Thoracic aorta (tissue), 2 donors: ENCODE measurements around the gene CCR9. TPM values are rescaled to one million over a fixed set of nuclear protein-coding genes. Genes with fewer than 3 reads are reported as not detected.

Experiments
- ATAC-seq: fragments of 150-250 bp; one replicate; pipeline ENCODE4 v1.8.0; 2017; ENCODE audit warnings: low read depth; ENCODE audit not compliant: insufficient number of reproducible peaks, low FRiP score
- DNase-seq: peaks from one replicate; pipeline ENCODE4 v3.0.0-alpha.2; 2020; ENCODE audit warnings: low spot score
- H3K27ac ChIP-seq, 2 donors: fragments of 200-600 bp; sonication (generic); 1 replicate in 1 of 2; 2 replicates in 1 of 2; pipeline ENCODE4 v1.5.1; 2016; ENCODE audit warnings: mild to moderate bottlenecking in 2 of 2, moderate library complexity in 2 of 2
- H3K27me3 ChIP-seq: fragments of 200-600 bp; sonication (generic); replicated peaks from 2 replicates; pipeline ENCODE4 v1.6.0; 2016; ENCODE audit warnings: mild to moderate bottlenecking; ENCODE audit not compliant: insufficient read depth
- H3K36me3 ChIP-seq: fragments of 200-600 bp; sonication (generic); one replicate; pipeline ENCODE4 v1.5.1; 2016
- H3K4me1 ChIP-seq, 2 donors: fragments of 200-600 bp; sonication (generic); 1 replicate in 1 of 2; 2 replicates in 1 of 2; pipeline versions ENCODE4 v1.5.1 to v1.6.0; 2016; ENCODE audit warnings: low read depth in 2 of 2, mild to moderate bottlenecking in 1 of 2; ENCODE audit not compliant: control insufficient read depth in 1 of 2
- H3K4me3 ChIP-seq: fragments of 200-600 bp; sonication (generic); 2 replicates; pipeline ENCODE4 v1.5.1; 2016; ENCODE audit warnings: mild to moderate bottlenecking
- H3K9me3 ChIP-seq: fragments of 200-600 bp; sonication (generic); 2 replicates; pipeline ENCODE4 v1.5.1; 2016
- total RNA-seq, 2 donors: library from RNA; depleted of rRNA; stranded (reverse); fragments of >200 nt; gene quantifications; one replicate each; pipeline versions ENCODE4 v1.1.0 to v1.2.3, GENCODE V29; 2016
- TF ChIP-seq, protein P1 (sequence below): fragments of 200-600 bp; sonication (generic); IDR thresholded peaks from one replicate; pipeline ENCODE4 v1.5.1; 2019; ENCODE audit warnings: antibody characterized with exemption

Gene CCR9
- total RNA-seq, 2 donors from 2014 or later: not detected

- no peaks in the 10 kb centered on the region for H3K9me3 ChIP-seq
- peaks cover 4 to 33% of the 10 kb centered on the region in 2 donors for H3K4me1 ChIP-seq
- ATAC-seq: no peak
- H3K4me3 ChIP-seq: no peak overlapping the region
- H3K27me3 ChIP-seq: no peaks in the 10 kb centered on the region
- H3K36me3 ChIP-seq: peaks cover 41% of the 10 kb centered on the region
- H3K27ac ChIP-seq: peak overlapping the region in 1 of 2 donors; percentile 63
- TF ChIP-seq, protein P1, sequence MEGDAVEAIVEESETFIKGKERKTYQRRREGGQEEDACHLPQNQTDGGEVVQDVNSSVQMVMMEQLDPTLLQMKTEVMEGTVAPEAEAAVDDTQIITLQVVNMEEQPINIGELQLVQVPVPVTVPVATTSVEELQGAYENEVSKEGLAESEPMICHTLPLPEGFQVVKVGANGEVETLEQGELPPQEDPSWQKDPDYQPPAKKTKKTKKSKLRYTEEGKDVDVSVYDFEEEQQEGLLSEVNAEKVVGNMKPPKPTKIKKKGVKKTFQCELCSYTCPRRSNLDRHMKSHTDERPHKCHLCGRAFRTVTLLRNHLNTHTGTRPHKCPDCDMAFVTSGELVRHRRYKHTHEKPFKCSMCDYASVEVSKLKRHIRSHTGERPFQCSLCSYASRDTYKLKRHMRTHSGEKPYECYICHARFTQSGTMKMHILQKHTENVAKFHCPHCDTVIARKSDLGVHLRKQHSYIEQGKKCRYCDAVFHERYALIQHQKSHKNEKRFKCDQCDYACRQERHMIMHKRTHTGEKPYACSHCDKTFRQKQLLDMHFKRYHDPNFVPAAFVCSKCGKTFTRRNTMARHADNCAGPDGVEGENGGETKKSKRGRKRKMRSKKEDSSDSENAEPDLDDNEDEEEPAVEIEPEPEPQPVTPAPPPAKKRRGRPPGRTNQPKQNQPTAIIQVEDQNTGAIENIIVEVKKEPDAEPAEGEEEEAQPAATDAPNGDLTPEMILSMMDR: no peak
- no peak for DNase-seq
Observed at GRCh38 chr3:45949432-45949831, 63.1 kb downstream of the CCR9 start.

- H3K4me3 ChIP-seq: no peak overlapping the region
- DNase-seq: no peak
- H3K27ac ChIP-seq: peak overlapping the region; percentile 19 to 63
- no peak for ATAC-seq
- no peaks in the 10 kb centered on the region for H3K9me3 ChIP-seq
- TF ChIP-seq, protein P1: no peak
- H3K36me3 ChIP-seq: peaks cover 48% of the 10 kb centered on the region
- no peaks in the 10 kb centered on the region for H3K27me3 ChIP-seq
- peaks cover 4 to 33% of the 10 kb centered on the region in 2 donors for H3K4me1 ChIP-seq
Observed at GRCh38 chr3:45950131-45950530, 63.8 kb downstream of the CCR9 start.

GRCh38 chr3:45950686-45951600 lies 64.6 kb downstream of the CCR9 start:
- H3K4me3 ChIP-seq: no peak overlapping the region
- no peaks in the 10 kb centered on the region for H3K9me3 ChIP-seq
- H3K36me3 ChIP-seq: peaks cover 56% of the 10 kb centered on the region
- H3K27me3 ChIP-seq: no peaks in the 10 kb centered on the region
- DNase-seq: no peak
- TF ChIP-seq, protein P1: no peak
- peaks cover 4 to 33% of the 10 kb centered on the region in 2 donors for H3K4me1 ChIP-seq
- H3K27ac ChIP-seq: peak overlapping the region; percentile 19 to 63
- ATAC-seq: no peak

DNA sequence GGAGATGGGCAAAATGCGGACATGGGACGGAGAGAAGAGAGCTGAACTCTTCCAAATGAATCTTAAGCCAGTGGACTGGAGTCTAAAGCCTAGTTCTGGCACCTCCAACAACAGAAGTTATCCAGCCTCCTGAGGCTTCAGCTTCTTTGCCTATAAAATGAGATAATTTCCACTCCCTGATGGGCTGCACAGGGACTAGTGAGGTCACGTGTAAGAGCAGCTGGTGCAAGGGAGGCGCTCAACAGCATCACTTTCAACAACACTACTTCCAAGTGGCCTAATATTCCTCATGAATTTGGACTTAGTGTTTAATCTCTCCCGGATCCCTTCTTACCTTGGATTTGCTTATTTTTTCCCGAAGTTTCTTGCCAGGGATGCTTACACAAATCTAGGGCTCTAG lies 65.6 kb downstream of the CCR9 start:
- Histone ChIP-seq H3K9me3 (no peaks in the 10 kb centered on the region), H3K27ac (peak overlapping the region in 1 of 2 donors; percentile 33), H3K27me3 (no peaks in the 10 kb centered on the region), H3K36me3 (peaks cover 54% of the 10 kb centered on the region), H3K4me3 (no peak overlapping the region), H3K4me1 (peaks cover 4 to 33% of the 10 kb centered on the region in 2 donors)
- ATAC-seq (no peak), DNase-seq (no peak)
- TF ChIP-seq, protein P1: no peak

DNA sequence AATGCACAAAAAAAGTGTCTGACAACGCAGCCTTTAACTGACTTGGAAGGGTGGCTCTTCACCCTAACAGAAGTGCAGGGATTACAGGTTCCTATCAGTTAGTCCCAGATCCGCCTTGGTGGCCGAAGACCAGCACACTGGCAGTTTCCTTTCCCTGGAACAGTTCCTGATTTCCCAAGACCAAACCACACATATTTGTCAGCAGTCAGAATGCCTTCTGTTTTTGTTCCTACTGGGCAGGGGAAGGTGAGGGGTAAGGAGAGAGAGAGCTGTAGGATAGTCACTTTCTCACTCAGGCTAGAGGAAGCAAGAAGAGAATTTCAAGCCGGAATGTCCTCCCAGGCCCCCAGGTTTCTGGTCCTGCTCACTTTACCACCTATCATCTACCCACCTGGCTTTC lies 66.1 kb downstream of the CCR9 start:
- peak overlapping the region in 1 of 2 donors; percentile 26 for H3K27ac ChIP-seq
- peaks cover 4 to 33% of the 10 kb centered on the region in 2 donors for H3K4me1 ChIP-seq
- no peaks in the 10 kb centered on the region for H3K27me3 ChIP-seq
- DNase-seq (no peak), ATAC-seq (no peak)
- H3K36me3 ChIP-seq: peaks cover 54% of the 10 kb centered on the region
- no peaks in the 10 kb centered on the region for H3K9me3 ChIP-seq
- TF ChIP-seq, protein P1: no peak
- no peak overlapping the region for H3K4me3 ChIP-seq

Other genes starting within 250 kb of the CCR9 start
- gene SACM1L, start 197.1 kb upstream of the CCR9 start, total RNA-seq: 10 to 100 TPM; 50.5 to 57.3 TPM
- under 1 TPM in 1 of 2 donors, not detected in 1; 0.28 TPM for gene SLC6A20, start 90.0 kb upstream of the CCR9 start, total RNA-seq
- 10 to 100 TPM; 22.7 to 30.9 TPM for gene LZTFL1, start 44.4 kb upstream of the CCR9 start, total RNA-seq
- gene CXCR6, start 56.9 kb downstream of the CCR9 start, total RNA-seq: 1 to 10 TPM; 2.2 to 4.9 TPM
- gene FYCO1, start 109.3 kb downstream of the CCR9 start, total RNA-seq: 10 to 100 TPM; 70.4 to 86.1 TPM
- not detected for gene XCR1, start 140.9 kb downstream of the CCR9 start, total RNA-seq